ENCODE results near the gene TMEM87B. TPM values are rescaled to one million over a fixed set of nuclear protein-coding genes. Genes with fewer than 3 reads are reported as not detected.

The TMEM87B gene, protein sequence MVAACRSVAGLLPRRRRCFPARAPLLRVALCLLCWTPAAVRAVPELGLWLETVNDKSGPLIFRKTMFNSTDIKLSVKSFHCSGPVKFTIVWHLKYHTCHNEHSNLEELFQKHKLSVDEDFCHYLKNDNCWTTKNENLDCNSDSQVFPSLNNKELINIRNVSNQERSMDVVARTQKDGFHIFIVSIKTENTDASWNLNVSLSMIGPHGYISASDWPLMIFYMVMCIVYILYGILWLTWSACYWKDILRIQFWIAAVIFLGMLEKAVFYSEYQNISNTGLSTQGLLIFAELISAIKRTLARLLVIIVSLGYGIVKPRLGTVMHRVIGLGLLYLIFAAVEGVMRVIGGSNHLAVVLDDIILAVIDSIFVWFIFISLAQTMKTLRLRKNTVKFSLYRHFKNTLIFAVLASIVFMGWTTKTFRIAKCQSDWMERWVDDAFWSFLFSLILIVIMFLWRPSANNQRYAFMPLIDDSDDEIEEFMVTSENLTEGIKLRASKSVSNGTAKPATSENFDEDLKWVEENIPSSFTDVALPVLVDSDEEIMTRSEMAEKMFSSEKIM
- 10 to 100 TPM; 12.5 to 25.4 (median 22.8) TPM for total RNA-seq

DNA sequence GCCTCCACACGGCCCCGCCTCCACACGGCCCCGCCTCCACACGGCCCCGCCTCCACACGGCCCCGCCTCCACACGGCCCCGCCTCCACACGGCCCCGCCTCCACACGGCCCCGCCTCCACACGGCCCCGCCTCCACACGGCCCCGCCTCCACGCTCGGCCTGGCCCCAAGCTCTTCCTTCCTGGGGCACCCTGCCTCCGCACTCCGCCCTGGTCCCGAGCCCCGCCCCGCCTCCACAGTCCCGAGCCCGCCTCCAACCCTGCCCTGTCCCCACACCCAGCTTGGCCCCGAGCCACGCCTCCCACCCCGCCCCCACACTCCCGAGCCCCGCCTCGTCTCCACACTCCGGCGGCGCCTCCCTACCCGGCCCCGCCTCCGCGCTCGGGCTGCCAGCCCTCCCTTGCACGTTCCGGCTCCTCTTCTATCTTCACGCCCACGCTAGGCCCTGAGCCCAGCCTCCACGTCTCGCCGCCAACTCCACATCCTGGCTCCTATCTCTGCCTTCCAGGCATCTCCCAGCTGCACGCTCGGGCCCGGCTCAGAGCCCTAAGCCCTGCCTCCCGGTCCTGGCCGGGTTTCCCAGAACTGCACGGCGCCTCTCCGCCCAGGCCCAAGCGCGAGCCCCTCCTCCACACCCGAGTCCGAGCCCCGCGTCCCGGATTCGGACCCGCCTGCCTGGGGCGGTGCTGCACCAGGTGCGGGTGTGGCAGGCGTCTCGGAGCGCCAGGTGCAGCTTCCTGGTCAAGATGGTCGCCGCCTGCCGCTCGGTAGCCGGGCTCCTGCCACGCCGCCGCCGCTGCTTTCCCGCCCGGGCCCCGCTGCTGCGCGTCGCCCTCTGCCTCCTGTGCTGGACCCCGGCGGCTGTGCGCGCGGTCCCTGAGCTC is at the start of gene TMEM87B:
Gene TMEM87B, plus strand, starts transcription at position 423 of the 883 bp plus-strand sequence. Its CDS starts 323 bp downstream, at position 746.
- TF ChIP-seq POLR2A (IDR thresholded peaks at IDR 0.05), result peak; percentile 47 to 68
- TF ChIP-seq, protein P1, sequence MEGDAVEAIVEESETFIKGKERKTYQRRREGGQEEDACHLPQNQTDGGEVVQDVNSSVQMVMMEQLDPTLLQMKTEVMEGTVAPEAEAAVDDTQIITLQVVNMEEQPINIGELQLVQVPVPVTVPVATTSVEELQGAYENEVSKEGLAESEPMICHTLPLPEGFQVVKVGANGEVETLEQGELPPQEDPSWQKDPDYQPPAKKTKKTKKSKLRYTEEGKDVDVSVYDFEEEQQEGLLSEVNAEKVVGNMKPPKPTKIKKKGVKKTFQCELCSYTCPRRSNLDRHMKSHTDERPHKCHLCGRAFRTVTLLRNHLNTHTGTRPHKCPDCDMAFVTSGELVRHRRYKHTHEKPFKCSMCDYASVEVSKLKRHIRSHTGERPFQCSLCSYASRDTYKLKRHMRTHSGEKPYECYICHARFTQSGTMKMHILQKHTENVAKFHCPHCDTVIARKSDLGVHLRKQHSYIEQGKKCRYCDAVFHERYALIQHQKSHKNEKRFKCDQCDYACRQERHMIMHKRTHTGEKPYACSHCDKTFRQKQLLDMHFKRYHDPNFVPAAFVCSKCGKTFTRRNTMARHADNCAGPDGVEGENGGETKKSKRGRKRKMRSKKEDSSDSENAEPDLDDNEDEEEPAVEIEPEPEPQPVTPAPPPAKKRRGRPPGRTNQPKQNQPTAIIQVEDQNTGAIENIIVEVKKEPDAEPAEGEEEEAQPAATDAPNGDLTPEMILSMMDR (IDR thresholded peaks at IDR 0.05), result no peak
- no peak for TF ChIP-seq EP300 (IDR thresholded peaks at IDR 0.05)
- TF ChIP-seq POLR2AphosphoS5 (IDR thresholded peaks at IDR 0.05), result peak; percentile 95
- Histone ChIP-seq H3K9me3 (no peaks in the 10 kb centered on the region), H3K4me1 (peaks cover 3 to 49% (median 11%) of the 10 kb centered on the region in 3 donors), H3K36me3 (peaks cover 0 to 2% of the 10 kb centered on the region in 2 donors), H3K4me3 (peak within 1 kb of the TSS; percentile 64 to 91), H3K27ac (peak within 1 kb of the TSS; percentile 80 to 99 (median 98)), H3K27me3 (no peaks in the 10 kb centered on the region)
- 0% methylated on average over 3 to 6 of the region's 90 CpGs for WGBS, 2 donors (ENCODE audit: low coverage in 1 of 2)
- ATAC-seq, result peak; percentile 79

DNA sequence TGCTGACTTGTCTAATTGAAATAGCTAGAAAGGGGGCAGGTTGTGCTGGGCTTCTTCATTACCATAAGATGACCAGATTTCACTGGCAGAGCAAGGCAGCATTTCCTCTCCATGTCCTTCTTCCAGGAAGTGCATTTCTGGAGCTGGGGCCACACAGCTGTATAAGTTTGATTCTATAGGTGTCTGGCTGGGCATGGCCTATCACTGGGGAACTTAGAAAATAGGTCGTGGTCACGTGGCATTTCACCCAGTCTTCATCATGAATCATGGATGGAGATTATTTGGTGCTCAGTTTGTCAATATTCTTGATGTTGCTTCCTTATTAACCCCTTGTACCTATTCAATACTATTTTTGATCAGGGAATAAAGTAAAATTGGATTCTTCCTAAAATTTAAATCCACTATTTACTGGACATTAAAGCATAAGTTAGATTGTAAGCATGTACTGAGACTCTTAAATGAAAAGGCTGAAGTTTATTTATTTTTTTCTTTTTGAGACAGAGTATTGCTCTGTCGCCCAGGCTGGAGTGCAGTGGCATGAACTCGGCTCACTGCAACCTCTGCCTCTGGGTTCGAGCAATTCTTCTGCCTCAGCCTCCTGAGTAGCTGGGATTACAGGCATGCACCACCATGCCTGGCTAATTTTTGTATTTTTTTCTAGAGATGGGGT is 49.5 kb upstream of the TMEM87B start:
- ATAC-seq, result no peak
- peaks cover 0 to 11% (median 0%) of the 10 kb centered on the region in 3 donors for H3K4me1 ChIP-seq
- no peaks in the 10 kb centered on the region for H3K27me3 ChIP-seq
- no peaks in the 10 kb centered on the region for H3K9me3 ChIP-seq
- no peak overlapping the region for H3K4me3 ChIP-seq
- H3K36me3 ChIP-seq, result peaks cover 0 to 84% of the 10 kb centered on the region in 2 donors
- WGBS, 2 donors (ENCODE audit: low coverage in 1 of 2), result 86 to 97% methylated on average over 5 of the region's 5 CpGs
- TF ChIP-seq, protein P1 (IDR thresholded peaks at IDR 0.05), result no peak
- no peak for TF ChIP-seq EP300 (IDR thresholded peaks at IDR 0.05)
- TF ChIP-seq POLR2A (IDR thresholded peaks at IDR 0.05), result no peak
- no peak for TF ChIP-seq POLR2AphosphoS5 (IDR thresholded peaks at IDR 0.05)
- no peak overlapping the region for H3K27ac ChIP-seq

DNA sequence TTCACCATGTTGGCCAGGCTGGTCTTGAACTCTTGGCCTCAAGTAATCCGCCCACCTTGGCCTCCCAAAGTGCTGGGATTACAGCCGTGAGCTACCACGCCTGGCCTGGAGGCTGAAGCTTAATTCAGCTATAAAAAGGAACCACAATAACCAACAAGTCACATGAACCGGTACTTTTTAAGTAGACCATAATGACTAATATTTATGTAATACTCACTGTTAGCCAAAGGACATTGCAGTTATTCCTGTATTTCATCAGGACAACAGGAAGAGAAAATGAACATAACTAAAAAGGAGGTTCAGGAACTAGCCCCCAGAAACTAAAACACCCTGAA is 49.0 kb upstream of the TMEM87B start:
- no peaks in the 10 kb centered on the region for H3K27me3 ChIP-seq
- H3K36me3 ChIP-seq, result peaks cover 0 to 84% of the 10 kb centered on the region in 2 donors
- peaks cover 0 to 11% (median 0%) of the 10 kb centered on the region in 3 donors for H3K4me1 ChIP-seq
- H3K9me3 ChIP-seq, result no peaks in the 10 kb centered on the region
- no peak overlapping the region for H3K4me3 ChIP-seq
- ATAC-seq, result peak; percentile 49
- H3K27ac ChIP-seq, result no peak overlapping the region
- TF ChIP-seq EP300 (IDR thresholded peaks at IDR 0.05), result no peak
- TF ChIP-seq POLR2AphosphoS5 (IDR thresholded peaks at IDR 0.05), result peak; percentile 12
- WGBS, 2 donors (ENCODE audit: low coverage in 1 of 2), result 52 to 61% methylated on average over 3 to 4 of the region's 4 CpGs

DNA sequence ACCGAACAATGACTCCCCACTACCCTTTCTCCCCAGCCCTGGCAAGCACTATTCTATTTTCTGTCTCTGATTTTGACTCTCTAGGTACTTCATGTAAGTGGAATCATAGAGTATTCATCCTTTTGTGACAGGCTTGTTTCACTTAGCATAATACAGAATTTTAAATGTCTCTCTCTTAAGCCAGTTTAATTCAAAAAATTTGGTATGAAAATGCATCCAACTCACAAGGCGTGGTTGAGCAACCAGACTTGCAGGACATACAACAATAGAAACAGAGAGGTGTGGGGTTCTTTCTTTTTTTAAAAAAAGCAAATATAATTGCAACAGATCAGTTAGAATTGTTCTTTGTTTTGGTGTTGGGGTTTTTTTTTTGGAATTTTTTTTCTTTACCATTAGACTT is 47.6 kb upstream of the TMEM87B start:
- 94 to 100% methylated on average over 1 to 2 of the region's 2 CpGs for WGBS, 2 donors (ENCODE audit: low coverage in 1 of 2)

More for the DNA sequence above, 47.6 kb upstream of the TMEM87B start:
- ATAC-seq, result no peak
- H3K27me3 ChIP-seq, result no peaks in the 10 kb centered on the region
- H3K36me3 ChIP-seq, result peaks cover 0 to 89% of the 10 kb centered on the region in 2 donors
- H3K9me3 ChIP-seq, result no peaks in the 10 kb centered on the region
- H3K4me3 ChIP-seq, result no peak overlapping the region
- H3K27ac ChIP-seq, result no peak overlapping the region
- no peak for TF ChIP-seq POLR2AphosphoS5 (IDR thresholded peaks at IDR 0.05)
- TF ChIP-seq, protein P1 (IDR thresholded peaks at IDR 0.05), result no peak
- TF ChIP-seq POLR2A (IDR thresholded peaks at IDR 0.05), result no peak
- no peak for TF ChIP-seq EP300 (IDR thresholded peaks at IDR 0.05)
- H3K4me1 ChIP-seq, result peaks cover 0 to 11% (median 0%) of the 10 kb centered on the region in 3 donors
